GM21717 (cell line): Measurements from ENCODE around the gene FAM200C.

Experiments used
- ATAC-seq: cut with Tn5 transposase; IDR thresholded peaks from one replicate; pipeline ENCODE4 v1.9.1; 2021; ENCODE audit warnings: mild to moderate bottlenecking, moderate library complexity; ENCODE audit not compliant: unreplicated experiment

FAM200C gene

DNA sequence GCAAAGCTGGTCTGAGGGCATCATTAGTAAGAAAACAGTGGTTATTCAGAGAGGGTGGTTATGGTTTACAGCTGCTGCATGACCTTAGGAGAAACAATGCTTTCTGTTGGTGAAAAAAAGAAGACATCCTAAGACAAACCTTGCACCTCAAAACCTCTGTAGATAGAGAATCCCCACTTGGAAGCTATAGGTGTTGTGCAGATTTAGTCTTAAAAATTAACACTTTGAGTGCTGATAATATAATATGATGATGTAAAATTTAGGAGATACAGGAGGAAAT, 20.4 kb upstream of the FAM200C start:
- no peak for ATAC-seq

DNA sequence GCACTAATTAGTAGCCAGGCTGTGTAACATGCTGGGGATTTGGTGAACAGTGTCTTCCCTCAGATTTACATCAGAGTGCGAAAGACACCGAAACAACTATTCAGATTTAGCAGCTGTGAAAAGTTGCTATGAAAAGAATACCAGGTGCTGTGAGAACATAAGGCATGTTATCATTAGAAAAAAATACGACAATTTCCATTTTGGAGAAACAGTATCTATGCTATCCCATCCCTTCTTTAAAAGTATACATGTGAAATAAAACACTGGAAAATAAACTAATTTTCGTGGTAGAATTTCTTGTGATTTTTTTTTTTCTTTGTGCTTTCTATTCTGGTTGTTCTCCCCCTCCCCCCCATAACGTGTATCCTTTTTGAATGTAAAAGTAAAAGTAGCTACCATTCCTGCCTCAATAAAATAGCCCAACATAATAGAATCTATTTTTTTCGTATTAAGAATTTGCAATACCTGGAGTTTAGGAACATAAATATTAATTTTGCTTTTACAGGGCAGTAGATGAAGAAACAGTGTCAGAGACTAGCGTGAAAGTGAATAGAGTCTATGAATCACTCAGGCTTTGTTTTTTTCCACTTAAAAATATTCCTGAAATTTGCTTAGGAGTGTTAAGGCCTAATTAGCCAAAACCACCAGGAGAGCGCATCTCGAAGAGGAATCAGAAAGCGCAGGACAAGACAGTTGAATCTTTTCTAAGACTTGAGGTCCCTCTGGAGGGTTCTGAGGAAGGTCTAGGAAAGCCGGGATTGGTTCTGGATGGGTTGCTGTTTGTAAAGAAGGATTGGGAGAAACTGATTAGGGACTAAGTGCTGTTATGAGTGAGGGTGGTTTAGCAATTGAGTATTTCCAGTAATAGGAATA, 19.8 kb upstream of the FAM200C start:
- ATAC-seq = no peak

DNA sequence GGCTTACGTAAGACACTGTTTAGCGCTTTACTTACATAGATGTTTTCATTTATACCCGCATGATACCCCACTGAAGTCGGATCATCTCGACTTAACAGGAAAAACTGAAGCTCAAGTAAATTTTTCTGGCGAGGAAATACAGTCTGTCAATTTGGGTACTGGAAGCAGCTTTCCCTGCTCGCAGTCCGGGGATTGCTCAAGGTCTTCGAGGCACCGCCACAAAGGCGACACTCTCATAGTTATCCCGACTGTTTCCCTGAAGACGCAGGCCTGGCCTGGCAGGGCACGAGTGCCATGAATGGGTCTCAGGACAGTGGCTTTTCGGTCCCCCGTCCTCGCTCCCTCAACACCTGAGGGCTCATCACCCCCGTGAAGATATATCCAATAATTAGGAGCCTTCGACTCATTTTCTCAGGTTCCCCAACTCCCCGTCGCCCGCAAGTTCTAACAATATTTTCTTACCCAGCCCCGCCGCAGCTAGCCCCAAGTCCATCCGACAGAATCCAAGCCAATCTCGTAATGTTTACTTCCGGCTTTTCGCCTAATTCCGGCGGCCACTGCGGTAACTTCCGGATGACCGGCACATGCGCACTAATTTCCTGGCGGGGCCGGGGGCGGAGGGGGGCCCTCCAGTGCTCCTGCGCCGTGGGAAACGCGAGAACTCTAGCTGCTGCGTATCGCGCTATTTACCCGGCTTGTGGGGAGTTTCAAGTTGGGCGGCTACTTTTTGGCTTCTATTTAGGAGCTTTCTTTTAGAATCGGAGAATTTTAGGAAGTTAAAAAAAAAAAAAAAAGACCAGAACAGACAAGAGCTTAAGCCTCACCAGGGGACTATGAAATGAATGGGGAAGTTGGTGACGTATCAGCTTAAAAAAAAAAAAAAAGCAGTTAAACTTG, 19.0 kb upstream of the FAM200C start, which contains the start of gene SLU7:
Gene SLU7 (minus strand): TSS at position 521 of the 897 bp plus-strand sequence. CDS start 3,787 bp downstream, outside the sequence.
- ATAC-seq = peak; percentile 68

DNA sequence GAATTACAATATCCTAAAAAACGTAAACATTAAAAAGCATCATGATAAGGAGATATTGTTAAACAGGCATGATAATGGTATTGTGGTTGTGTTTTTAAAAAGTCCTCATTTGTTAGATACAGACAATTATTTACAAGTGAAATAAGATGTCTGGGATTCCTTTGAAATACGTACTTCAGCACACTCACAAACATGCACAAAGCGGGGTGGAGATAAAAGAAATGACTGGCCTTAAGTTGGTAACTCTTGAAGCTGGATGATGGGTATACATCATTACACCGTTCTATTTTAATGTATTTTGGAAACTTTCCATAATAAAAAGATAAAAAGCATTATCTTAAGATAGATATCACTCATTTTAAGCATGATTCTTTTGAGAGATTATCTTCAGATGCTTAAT, 1.0 kb downstream of the FAM200C start:
- ATAC-seq = no peak

DNA sequence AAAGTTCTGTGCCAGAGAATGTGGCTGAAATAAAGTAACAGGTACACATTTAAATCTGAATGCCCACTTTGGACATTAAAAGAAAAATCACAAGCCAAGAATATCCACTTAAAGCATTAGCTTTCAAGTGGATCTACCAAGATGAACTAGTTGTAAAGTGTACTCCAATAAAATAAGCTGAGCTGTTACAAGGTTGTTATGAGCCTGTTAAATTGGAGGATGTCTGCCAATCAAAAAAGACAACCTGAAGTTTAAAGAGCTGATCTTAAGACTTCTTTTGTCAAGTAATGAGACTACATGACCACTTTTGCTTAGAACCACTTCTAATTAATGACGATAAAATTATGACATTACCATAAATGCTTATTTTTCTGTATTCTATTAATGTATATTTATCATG, 2.4 kb downstream of the FAM200C start:
- no peak for ATAC-seq

DNA sequence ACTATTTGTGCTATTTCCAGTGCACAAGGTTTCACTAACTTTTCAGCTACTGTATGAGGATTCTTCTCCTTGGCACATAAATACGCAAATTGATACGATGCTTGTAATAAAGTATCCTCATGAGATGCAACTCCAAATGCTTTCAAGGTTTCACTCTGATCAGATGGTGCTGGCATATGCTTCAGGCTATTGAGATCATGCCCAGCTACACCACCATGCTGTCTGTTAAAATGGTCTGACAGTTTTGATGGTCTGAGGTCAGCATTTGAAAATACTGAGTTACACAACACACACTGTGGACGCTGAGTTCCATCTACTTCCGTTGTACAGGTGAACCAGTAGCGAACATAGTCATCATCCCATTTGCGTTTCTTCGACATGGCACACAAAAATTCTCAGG, 4.7 kb downstream of the FAM200C start:
- no peak for ATAC-seq

DNA sequence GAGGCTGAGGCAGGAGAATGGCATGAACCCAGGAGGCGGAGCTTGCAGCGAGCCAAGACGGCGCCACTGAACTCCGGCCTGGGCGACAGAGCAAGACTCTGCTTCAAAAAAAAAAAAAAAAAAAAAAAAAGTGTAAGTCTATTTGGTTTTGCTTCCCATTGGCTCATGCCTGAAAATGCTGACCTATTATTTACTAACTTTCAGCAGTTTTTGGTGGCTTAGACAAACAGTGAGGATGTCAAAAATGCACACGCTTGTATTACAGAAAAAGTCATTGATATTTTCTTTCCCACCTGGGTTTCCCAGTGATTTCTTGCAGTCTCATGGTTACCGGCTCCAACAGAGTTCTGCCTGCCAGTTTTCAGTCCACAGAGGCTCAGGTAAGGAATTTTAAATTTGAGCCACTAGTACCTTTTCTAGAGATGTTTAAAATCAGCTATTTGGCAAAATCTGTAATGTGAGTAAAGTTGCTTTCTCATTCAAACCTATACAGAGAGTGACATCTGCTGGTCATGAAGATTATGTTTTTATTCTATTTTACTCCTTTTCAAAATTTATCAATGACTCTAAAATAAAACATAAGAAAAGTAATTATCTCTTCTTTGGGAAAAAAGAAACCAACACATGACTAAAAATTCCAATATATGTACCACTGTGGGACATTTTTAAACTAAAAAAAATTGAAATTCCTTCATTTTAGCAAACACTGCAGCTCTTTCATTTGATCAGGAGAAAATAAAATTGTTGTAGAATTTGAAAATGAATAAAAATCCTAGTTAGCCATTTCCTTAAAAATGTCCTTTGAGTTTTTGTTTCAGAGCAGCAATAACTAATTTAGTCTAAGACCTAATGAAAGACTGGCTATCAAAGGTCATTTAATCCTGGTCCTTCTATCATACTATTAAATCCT, 8.8 kb downstream of the FAM200C start:
- ATAC-seq = no peak

DNA sequence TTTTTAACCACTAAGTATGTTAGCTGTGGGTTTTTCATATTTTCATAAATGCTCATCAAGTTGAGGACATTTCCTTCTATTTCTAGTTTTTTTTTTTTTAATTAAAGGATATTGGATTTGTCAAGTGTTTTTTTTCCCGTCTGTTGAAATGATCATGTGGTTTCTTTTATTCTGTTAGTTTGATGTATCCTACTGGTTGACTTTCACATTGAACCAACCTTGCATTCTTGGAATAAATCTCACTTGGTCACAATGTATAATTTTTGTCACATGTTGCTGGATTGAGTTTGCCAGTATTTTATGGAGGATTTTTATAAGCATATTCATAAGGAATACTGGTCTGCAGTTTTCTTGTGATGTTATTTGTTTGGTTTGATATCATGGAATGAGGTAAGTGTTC, 12.4 kb downstream of the FAM200C start:
- no peak for ATAC-seq

DNA sequence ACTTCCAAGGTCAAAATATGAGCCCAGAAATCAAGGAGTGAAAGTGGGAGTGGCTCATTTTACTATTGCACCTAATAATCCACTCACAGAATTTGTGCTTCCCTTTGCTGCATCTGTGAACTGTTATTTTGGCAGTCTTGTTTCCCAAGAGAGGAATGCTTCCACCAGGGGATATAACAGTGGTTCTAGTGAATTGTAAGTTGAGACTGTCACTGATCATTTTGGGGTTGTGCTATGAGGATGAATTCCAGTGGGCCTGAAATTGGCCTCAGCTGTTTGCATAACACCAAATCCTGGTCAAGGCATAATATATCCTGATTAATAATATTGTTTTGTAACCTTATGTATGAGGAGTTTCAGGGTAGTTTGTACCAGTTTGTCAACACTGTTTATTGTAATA, 14.4 kb downstream of the FAM200C start:
- ATAC-seq = no peak

DNA sequence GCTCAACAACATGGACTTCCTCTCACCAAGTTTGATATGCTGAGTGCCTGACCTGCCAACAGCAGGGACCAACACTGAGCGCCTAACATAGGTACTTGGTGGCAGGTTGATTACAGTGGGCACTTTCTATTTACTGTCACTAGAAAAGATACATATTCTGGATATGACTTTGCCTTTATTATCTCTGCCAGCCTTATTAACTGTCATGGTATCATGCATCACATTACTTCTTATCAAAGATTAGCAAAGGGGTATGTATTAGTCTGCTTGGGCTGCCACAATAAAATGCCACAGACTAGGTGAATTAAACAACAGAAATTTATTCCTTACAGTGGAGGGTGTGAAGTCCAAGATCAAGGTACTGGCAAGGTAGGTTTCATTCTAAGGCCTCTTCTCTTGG, 15.2 kb downstream of the FAM200C start:
- no peak for ATAC-seq

DNA sequence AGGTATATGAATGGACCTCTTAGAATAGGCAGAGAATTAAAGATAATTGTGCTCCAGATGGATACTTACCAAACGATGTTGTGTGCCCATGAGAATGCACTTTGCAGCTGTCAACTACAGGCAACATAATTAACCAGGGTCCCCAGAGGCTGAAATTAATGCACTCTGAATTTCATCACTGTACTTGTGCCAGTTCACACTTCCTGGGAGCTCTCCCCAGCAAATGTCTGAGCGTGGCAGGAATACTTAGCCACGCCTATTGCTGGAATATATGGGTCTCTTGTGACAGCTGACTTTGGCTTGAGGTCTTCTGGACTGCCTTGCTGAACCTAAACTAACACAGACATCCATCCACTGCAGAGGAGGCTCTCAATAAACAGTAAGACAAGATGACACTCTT, 17.5 kb downstream of the FAM200C start:
- ATAC-seq = no peak

DNA sequence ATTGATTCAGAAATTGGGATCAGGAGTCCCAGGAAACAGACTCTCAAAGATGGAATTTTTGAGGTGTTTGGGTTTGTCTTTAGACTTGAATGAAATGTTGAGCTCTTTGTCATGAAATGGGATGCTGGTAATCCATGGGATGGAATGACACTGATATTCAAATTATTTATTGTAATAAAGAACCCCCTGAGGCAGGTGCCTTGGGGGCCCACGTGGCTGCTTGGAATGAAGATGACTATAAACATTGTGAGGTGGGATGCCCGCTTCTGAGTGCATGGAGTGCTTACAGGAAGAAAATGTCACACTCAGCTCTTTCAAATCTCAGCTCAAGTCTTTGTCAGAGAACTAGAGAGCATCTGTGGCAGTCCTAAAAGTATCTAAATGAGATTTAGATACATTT, 19.8 kb downstream of the FAM200C start:
- no peak for ATAC-seq

DNA sequence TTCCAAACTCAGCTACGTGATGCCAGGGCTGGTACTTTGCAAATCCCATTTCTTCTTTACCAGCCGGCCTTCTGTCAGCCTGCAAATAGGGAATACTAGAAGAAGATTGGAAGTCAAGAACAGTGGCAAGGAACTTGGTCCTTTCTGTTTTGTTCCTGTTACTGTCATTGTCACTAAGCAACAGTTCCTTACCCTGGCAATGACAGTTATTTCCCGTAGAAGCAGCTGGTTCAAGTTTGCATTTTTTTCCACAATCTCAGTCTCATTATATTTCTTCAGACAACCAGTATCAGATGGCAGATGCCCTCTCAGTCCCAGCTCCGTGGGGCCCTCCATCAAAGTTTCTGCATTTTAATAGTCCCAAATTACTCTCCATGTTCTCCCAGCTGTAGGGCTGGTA, 20.3 kb downstream of the FAM200C start:
- no peak for ATAC-seq

DNA sequence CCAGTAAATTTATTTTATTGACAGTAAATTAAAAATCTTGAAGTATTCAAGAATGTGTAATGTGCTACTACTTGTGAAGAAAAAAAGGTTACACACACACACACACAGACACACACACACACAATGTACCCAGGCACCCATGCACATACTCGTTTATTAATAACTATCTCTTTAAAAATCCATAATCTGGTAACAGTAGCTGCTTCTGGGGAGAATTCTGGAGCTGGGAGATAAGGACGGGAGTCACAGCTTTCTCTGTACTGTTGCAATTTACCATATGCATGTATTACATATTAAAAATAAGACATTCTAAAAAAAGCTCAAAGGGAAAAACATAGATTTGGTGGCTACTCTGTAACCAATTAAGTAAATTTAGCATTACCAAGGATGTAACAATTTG, 21.5 kb downstream of the FAM200C start:
- no peak for ATAC-seq

DNA sequence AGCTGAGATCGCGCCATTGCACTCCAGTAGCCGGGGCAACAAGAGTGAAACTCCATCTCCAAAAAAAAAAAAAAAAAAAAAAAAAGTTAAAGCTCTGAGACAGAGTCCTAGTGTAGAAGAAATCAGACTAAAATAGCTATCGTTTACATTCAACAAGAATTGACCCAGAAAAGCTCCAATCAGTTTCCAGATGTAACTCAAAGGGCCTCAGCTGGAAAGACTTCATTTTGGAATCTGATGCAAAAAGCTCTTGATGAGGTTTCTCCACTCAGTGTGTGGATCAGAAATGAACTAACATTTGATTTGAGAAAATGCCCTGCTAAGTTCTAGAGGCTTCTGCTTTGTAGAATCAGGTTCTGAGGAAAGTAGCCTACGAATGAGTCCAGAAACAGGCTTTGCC, 22.2 kb downstream of the FAM200C start:
- ATAC-seq = no peak

DNA sequence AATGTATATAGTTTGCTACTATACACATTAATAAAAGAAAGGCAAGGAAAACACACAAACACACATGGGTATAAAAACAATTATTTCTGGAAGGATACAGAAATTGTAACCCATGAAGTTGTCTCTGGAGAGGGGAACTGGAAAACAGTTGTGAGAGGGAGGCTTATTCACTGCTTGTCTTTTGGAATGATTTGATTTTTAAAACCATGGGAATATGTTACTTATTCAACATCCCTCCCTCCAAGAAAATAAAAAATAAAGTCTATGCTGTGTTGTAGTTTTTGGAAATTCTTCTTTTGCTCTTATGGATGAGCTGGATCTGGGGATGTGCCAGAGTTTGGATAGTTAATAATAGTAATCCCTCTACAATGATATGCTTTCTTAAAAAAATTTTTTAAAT, 23.4 kb downstream of the FAM200C start:
- no peak for ATAC-seq

DNA sequence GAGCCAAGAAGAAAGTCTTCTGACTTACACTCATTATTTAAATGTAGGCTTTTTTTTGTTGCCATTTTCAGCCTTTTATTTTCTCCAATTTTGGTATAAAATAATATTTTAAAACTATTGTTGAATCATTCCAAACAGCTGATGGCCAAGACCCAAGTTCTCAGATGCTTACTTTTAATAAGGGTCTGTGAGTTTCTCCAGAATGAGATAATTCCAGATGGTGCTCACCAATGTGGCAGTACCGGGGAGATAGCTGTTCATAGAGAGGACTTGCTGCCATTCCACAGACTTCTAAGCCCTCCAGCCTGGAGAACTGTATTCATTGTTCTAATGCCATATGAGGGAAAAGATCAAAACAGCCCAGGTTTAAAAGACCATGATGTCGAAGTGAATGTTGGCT, 24.2 kb downstream of the FAM200C start:
- no peak for ATAC-seq

DNA sequence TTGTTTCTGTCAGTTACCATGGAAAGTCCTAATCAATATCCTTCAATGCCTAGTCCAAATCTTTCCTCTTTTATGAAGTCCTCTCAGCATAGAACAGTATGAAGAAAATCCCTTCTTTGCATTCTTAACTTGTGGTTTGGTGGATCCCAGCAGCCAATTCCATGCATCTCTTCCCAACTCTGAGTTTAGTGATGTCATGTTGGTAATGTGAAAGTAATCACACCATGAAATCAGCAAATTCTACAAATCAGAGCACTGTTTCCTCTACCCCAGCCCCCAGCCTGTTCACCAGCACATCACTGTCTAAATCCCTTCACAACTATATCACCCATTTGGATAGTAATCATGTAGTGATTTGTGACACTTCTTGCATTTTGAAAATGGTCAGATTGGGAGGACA, 24.7 kb downstream of the FAM200C start:
- no peak for ATAC-seq

DNA sequence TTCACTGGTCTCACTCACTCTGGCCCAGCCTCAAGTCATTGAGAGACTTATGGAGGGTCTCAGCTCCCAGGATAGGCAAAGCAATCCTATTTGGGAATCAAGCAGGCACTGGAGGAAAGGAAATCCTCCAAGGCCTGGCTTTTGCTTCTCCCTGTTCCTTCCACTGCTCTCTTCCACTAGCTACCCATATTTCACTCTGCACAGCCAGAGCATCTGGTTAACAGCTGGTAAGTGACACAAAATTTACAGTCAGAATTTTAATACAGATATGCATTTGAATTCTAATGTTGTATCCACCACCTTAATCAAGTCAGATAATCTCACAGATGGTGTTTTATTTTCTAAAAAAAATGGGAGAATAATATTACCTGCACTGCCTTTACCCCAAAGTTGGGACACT, 28.6 kb downstream of the FAM200C start:
- ATAC-seq = no peak

DNA sequence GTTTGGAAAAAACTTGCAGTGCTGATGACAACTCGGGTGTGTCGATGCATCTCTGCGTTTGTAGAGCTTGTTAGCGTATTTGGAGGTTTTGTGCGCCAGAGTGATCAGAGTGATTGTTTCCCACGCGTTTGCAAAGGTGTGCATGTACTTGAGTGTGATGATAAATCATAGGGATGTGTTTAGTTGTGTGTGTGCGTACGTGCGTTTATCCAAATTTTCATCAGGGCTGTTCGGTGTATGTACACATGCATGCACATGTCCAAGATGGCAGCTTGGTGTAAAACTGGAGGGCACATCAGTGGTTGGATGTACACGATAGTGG, 29.2 kb downstream of the FAM200C start:
- no peak for ATAC-seq

DNA sequence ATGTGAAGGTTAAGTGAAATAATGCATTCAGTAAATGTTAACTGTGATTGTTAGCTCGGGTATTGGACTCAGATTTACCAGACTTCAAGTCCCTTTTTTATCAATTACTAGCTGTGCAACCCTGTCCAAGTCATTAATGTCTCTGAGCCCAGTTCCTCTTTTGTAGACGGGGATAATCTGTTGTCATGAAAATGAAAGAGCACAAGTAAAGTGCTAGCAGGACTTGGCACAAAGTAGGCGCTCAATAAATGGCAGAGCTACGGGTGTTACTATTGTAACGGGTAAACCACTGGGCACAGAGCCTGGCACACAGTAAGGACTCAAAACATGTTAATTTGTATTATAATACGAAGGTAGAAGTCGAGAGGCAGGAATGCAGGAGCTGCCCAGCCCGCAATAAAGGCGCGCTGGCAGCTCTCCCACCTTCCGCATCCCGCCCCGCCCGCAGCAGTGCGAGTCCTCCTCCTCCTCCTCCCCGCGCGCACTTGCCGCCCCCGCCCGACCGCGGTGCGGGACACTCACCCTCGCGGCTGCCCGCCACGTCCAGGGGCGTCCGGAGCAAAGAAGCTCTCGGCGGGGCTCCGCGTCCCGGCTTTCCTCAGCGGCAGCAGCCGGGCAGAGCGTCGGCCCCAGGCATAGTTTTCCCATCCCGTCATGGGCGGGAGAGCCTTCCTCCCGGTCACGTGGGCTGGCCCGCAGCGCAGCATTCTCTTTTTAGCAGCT, 29.7 kb downstream of the FAM200C start, which contains the start of gene C1QTNF2:
Gene C1QTNF2 (minus strand): TSS at position 637 of the 723 bp plus-strand sequence. CDS start 15,615 bp downstream, outside the sequence.
- no peak for ATAC-seq
